Measurements from ENCODE around the gene AMBRA1.
A peak's percentile ranks its signal among the peaks of the same experiment; 100 is the strongest.
"Not testable (repeated sequence)": the region's sequence is repeated elsewhere in the genome, so short reads cannot be mapped to it uniquely, and the experiment has no call there.

The AMBRA1 gene

GRCh38 chr11:46533396-46534100 lies 60.3 kb downstream of the AMBRA1 start:
- no peak for DNase-seq

GRCh38 chr11:46529928-46530574 lies 63.8 kb downstream of the AMBRA1 start:
- DNase-seq, result no peak

GRCh38 chr11:46529095-46529905 lies 64.5 kb downstream of the AMBRA1 start:
- peak; percentile 46 for DNase-seq

- no peak for DNase-seq
Measured at GRCh38 chr11:46528445-46529094, 65.3 kb downstream of the AMBRA1 start.

GRCh38 chr11:46527591-46528130 lies 66.2 kb downstream of the AMBRA1 start:
- no peak for DNase-seq

GRCh38 chr11:46526216-46527215 lies 67.3 kb downstream of the AMBRA1 start:
- no peak for DNase-seq

GRCh38 chr11:46524201-46524770 lies 69.5 kb downstream of the AMBRA1 start:
- DNase-seq, result no peak

GRCh38 chr11:46523290-46523689 lies 70.5 kb downstream of the AMBRA1 start:
- no peak for DNase-seq

GRCh38 chr11:46522682-46523281 lies 71.0 kb downstream of the AMBRA1 start:
- DNase-seq, result no peak

GRCh38 chr11:46521961-46522681 lies 71.7 kb downstream of the AMBRA1 start:
- DNase-seq, result peak; percentile 77

- DNase-seq, result peak; percentile 73
Measured at GRCh38 chr11:46520971-46521745, 72.7 kb downstream of the AMBRA1 start.

- no peak for DNase-seq
Measured at GRCh38 chr11:46519351-46519750, 74.5 kb downstream of the AMBRA1 start.

- not testable (repeated sequence) for DNase-seq
Measured at GRCh38 chr11:46518928-46519327, 74.9 kb downstream of the AMBRA1 start.

GRCh38 chr11:46514370-46514769 lies 79.5 kb downstream of the AMBRA1 start:
- DNase-seq, result no peak

GRCh38 chr11:46513934-46514342 lies 79.9 kb downstream of the AMBRA1 start:
- DNase-seq, result no peak

- no peak for DNase-seq
Measured at GRCh38 chr11:46512261-46512881, 81.5 kb downstream of the AMBRA1 start.

- DNase-seq, result no peak
Measured at GRCh38 chr11:46511342-46511741, 82.5 kb downstream of the AMBRA1 start.

- no peak for DNase-seq
Measured at GRCh38 chr11:46508360-46508759, 85.5 kb downstream of the AMBRA1 start.

GRCh38 chr11:46506483-46506791 lies 87.4 kb downstream of the AMBRA1 start:
- no peak for DNase-seq
